GM18498 (cell line): ENCODE measurements around the gene GNG4.

Source experiments
- ATAC-seq: cut with Tn5 transposase; IDR thresholded peaks from one replicate; pipeline ENCODE4 v1.9.1; 2021; ENCODE audit warnings: mild to moderate bottlenecking, moderate library complexity; ENCODE audit not compliant: unreplicated experiment

The GNG4 gene

GRCh38 chr1:235500971-235501540, 148.5 kb downstream of the GNG4 start:
- ATAC-seq, result no peak
